Right renal pelvis (tissue), 4 donors: Measurements from ENCODE around the gene DHX57. TPM values are rescaled to one million over a fixed set of nuclear protein-coding genes. Genes with fewer than 3 reads are reported as not detected.
"Not testable (repeated sequence)": the region's sequence is repeated elsewhere in the genome, so short reads cannot be mapped to it uniquely, and the experiment has no call there.

Experiments
- DNase-seq, 4 donors: peaks; one replicate each; pipeline ENCODE4 v3.0.0-alpha.2; 2013; ENCODE audit warnings: low read depth in 4 of 4, low spot score in 3 of 4, missing footprints in 1 of 4
- polyA plus RNA-seq, 4 donors: library from polyadenylated mRNA; unstranded; fragments of 120-200 nt; gene quantifications; one replicate each; pipeline ENCODE4 v1.2.1, GENCODE V29; 2013; ENCODE audit not compliant: insufficient read length in 4 of 4

Gene DHX57
- polyA plus RNA-seq, 4 donors = 30.5 to 34.1 (median 33.4) TPM

GRCh38 chr2:38875227-38875575 lies 533 bp downstream of the DHX57 start:
- DNase-seq = peak in 1 of 4 donors; percentile 13

DNA sequence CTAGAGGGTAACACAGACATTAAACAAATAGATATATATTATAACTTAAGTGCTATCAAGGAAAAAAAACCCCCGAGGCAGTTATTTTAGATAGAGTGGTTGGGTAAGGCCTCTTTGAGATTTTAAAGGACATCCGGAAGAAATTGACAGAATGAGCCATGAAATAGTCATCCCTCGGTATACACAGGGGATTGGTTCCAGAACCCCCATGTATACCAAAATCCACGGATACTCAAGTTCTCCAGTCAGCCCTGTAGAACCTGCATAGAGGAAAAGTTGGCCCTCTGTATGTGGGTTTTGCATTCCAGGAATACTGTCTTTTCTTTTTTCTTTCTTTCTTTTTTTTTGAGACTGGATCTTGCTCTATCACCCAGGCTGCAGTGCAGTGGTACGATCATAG lies 2.0 kb downstream of the DHX57 start:
- no peak for DNase-seq

DNA sequence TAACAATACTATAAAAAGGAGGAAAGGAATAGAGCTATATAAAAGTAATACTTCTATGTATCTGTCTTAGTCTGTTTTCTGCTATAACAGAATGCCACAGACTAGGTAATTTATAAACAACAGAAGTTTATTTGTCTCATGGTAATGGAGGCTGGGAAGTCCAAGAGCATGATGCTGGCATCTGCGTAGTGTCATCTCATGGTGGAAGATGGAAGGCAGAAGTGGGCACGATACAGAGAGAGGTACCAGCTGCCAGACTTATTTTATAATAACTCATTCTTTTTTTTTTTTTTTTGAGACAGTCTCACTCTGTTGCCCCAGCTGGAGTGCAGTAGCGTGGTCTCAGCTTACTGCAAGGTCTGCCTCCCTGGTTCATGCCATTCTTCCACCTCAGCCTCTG lies 4.3 kb downstream of the DHX57 start:
- no peak for DNase-seq

GRCh38 chr2:38866773-38867443 lies 8.8 kb downstream of the DHX57 start:
- no peak for DNase-seq

GRCh38 chr2:38863061-38863695 lies 12.6 kb downstream of the DHX57 start:
- DNase-seq = no peak

- DNase-seq = no peak
Measured at GRCh38 chr2:38862476-38862875, 13.3 kb downstream of the DHX57 start.

- no peak for DNase-seq
Measured at GRCh38 chr2:38856165-38856564, 19.6 kb downstream of the DHX57 start.

DNA sequence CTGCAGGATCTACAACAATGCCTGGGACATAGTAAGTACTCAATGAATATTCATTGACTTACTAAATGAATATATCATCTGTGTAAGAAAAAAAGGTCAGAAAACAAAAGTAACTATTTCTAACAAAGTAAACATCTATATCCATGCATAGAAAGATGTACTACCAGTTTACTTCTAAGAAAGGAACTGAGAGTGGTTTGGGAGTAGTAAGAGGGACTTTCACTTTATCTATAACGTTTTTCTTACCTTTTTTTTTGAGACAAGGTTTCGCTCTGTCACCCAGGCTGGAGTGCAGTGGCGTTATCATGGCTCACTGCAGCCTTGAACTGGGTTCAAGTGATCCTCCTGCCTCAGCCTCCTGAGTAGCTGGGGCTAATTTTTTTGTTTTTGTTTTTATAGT lies 25.7 kb downstream of the DHX57 start:
- DNase-seq = no peak

GRCh38 chr2:38836791-38837190 lies 38.9 kb downstream of the DHX57 start:
- peak in 2 of 4 donors; percentile 3 to 8 for DNase-seq

GRCh38 chr2:38835990-38836389 lies 39.7 kb downstream of the DHX57 start:
- no peak for DNase-seq

DNA sequence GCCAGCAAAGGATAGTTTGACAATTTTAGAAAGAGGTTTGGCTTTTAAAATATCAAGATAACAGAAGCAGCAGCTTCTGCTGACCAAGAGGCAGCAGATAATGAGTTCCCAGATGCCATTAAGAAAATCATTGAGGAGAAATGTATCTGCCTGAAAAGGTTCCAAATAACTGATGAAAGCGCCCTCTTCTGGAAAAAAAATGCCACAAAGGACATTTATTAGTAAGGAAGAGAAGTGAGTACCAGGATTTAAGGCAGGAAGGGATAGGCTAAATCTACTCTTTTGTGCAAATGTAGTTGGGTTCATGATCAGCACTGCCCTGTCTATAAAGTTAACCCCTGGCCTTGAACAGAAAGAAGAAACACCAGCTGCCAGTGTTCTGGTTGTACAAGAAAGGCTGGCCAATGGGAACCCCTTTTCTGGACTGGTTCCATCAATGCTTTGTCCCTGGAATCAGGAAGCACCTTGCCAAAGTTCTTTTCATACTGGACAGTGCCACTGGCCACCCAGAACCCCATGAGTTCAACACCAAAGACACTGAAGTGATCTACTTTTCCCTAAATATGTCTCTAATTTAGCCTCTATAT lies 40.6 kb downstream of the DHX57 start:
- DNase-seq = no peak

- no peak for DNase-seq
Measured at GRCh38 chr2:38830526-38831159, 45.1 kb downstream of the DHX57 start.

- DNase-seq = no peak
Measured at GRCh38 chr2:38829971-38830370, 45.8 kb downstream of the DHX57 start.

DNA sequence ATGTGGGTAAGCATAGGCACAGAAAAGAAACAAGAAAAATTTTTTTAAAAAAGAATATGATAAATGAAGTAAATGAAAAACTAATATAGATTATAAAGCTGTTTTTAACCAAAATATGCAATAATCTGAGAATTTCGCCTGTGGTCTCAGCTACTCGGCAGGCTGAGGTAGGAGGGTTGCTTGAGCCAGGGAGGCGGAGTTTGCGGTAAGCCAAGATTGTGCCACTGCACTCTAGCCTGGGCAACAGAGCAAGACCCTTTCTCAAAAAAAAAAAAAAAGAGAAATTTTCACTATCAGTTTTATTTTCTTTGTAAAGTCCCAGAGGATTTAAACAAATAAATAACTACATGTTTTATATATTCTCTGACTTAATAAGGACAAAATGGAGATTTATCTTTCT lies 47.3 kb downstream of the DHX57 start:
- no peak for DNase-seq

- not testable (repeated sequence) for DNase-seq
Measured at GRCh38 chr2:38827539-38828145, 48.1 kb downstream of the DHX57 start.

DNA sequence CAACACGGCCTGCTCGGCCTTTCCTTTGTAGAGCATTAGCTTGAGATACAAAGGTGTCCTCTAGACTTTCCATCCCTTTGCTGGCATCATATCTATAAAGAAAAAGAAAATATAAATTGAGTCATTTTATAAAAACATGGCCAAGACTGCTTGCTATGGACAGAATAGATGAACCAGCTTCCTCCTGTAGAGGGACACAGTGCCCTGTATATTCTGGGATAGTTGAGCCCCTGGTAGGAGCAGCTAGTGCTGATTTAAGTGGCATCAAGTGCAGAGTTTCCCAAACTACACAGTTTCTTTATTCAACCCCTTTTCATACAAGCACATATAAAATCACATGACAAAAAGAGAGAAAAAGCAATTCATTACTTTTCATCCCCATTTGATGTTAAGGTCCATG lies 49.8 kb downstream of the DHX57 start:
- no peak for DNase-seq

DNA sequence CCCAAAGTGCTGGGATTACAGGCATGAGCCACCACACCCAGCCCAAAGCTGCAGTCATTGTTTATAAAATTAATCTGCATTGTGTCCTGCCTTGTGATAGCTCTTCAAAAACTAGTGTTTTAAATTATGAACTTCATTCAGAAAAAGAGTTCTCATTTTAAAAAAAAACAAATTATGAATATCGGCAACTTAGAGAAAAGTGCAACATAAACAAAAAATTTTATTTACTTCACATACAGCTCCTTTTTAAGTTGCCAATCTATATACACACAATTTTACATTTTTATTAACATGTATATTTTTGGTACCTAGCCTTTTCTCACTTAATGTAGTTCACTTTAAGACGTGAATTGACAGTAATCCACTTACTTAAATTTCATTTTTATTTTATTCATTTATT lies 50.8 kb downstream of the DHX57 start:
- DNase-seq = no peak

- DNase-seq = no peak
Measured at GRCh38 chr2:38823386-38823785, 52.3 kb downstream of the DHX57 start.

DNA sequence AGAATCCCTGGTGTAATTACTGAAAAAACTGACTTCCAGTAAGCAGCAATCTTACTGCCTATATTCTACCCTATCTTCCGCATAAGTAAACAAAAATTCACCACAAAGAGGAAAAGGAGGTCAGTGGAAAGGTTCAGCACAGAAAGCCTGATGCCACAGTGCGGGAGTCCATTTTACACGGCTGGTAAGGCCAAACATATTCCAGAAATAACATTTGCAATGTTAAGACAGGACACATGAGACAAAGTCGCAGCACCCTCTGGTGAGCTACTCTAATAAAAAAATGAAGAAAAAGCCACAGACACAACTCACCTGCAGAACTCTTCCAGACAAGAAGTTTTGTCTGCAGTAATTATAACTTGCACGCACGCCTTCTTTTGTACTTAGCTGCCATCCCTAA lies 57.2 kb downstream of the DHX57 start:
- no peak for DNase-seq

GRCh38 chr2:38815936-38816335 lies 59.8 kb downstream of the DHX57 start:
- DNase-seq = no peak

GRCh38 chr2:38810488-38810887 lies 65.2 kb downstream of the DHX57 start:
- DNase-seq = no peak
